GM23248 (cell line): ENCODE data around the gene DPP6. TPM values are rescaled to one million over a fixed set of nuclear protein-coding genes. Genes with fewer than 3 reads are reported as not detected.

ENCODE experiments used
- DNase-seq: peaks from one replicate; pipeline ENCODE4 v3.0.0-alpha.2; 2015
- H2AFZ ChIP-seq: fragments of 200-600 bp; sonication (generic); 2 replicates; pipeline ENCODE4 v1.6.1; 2016; ENCODE audit warnings: antibody characterized with exemption
- H3F3A ChIP-seq: fragments of 200-600 bp; sonication (generic); 2 replicates; pipeline ENCODE4 v1.6.1; 2016; ENCODE audit warnings: mild to moderate bottlenecking, antibody characterized with exemption, mixed run types; ENCODE audit not compliant: insufficient read depth
- H3K27ac ChIP-seq: fragments of 200-600 bp; sonication (generic); 2 replicates; pipeline ENCODE4 v1.5.1; 2016; ENCODE audit warnings: mild to moderate bottlenecking
- H3K27me3 ChIP-seq: fragments of 200-600 bp; sonication (generic); replicated peaks from 2 replicates; pipeline ENCODE4 v1.6.1; 2016; ENCODE audit warnings: mild to moderate bottlenecking; ENCODE audit not compliant: insufficient read depth
- H3K36me3 ChIP-seq: fragments of 200-600 bp; sonication (generic); 2 replicates; pipeline ENCODE4 v1.6.1; 2016; ENCODE audit warnings: low read depth, mild to moderate bottlenecking
- H3K4me1 ChIP-seq: fragments of 200-600 bp; sonication (generic); 2 replicates; pipeline ENCODE4 v1.6.1; 2016; ENCODE audit warnings: mild to moderate bottlenecking; ENCODE audit not compliant: insufficient read depth
- H3K4me2 ChIP-seq: fragments of 200-600 bp; sonication (generic); one replicate; pipeline ENCODE4 v1.6.1; 2016; ENCODE audit warnings: mild to moderate bottlenecking; ENCODE audit not compliant: unreplicated experiment
- H3K4me3 ChIP-seq: fragments of 200-600 bp; sonication (generic); 2 replicates; pipeline ENCODE4 v1.5.1; 2016; ENCODE audit warnings: mild to moderate bottlenecking
- H3K79me2 ChIP-seq: fragments of 200-600 bp; sonication (generic); 2 replicates; pipeline ENCODE4 v1.6.1; 2016; ENCODE audit warnings: mild to moderate bottlenecking; ENCODE audit not compliant: insufficient read depth
- H3K9ac ChIP-seq: fragments of 200-600 bp; sonication (generic); 2 replicates; pipeline ENCODE4 v1.6.1; 2016; ENCODE audit warnings: mild to moderate bottlenecking
- H3K9me2 ChIP-seq: fragments of 200-600 bp; sonication (generic); 2 replicates; pipeline ENCODE4 v1.6.1; 2016; ENCODE audit warnings: mixed run types, mild to moderate bottlenecking, moderate library complexity; ENCODE audit not compliant: insufficient read depth
- H3K9me3 ChIP-seq: fragments of 200-600 bp; sonication (generic); one replicate; pipeline ENCODE4 v1.6.1; 2017; ENCODE audit warnings: low read depth
- H4K20me1 ChIP-seq: fragments of 200-600 bp; sonication (generic); 2 replicates; pipeline ENCODE4 v1.6.0; 2016; ENCODE audit not compliant: insufficient read depth
- EZH2 ChIP-seq: fragments of 200-600 bp; sonication (generic); IDR thresholded peaks from 2 replicates; pipeline ENCODE4 v1.6.1; 2018; ENCODE audit warnings: antibody characterized with exemption, mild to moderate bottlenecking; ENCODE audit not compliant: insufficient read depth, poor library complexity, severe bottlenecking
- EZH2phosphoT487 ChIP-seq: fragments of 200-600 bp; sonication (generic); IDR thresholded peaks from 2 replicates; pipeline ENCODE4 v1.6.1; 2018; ENCODE audit warnings: antibody characterized with exemption, moderate library complexity, mild to moderate bottlenecking, low read depth; ENCODE audit not compliant: insufficient read depth
- WGBS, 2 experiments: methylation state at CpG; one replicate each; pipeline ENCODE4 v1.1.6; 2015 to 2017; ENCODE audit warnings: low lambda C conversion rate in 2 of 2, low coverage in 1 of 2; ENCODE audit errors: missing lambda C conversion rate in 2 of 2; 5-methylcytosine and 5-hydroxymethylcytosine counted together
- in situ Hi-C: fragments of 300-500 bp; cut with MboI; formaldehyde crosslinking; loops from 2 replicates; pipeline ENCODE4 v1.15.0; 2020
- polyA plus RNA-seq: library from polyadenylated mRNA; unstranded; fragments of >200 nt; fragmentation: Nextera tagmentation; extraction: Ambion mirVana; gene quantifications from 2 replicates; pipeline ENCODE4 v1.2.1, GENCODE V29; 2016
- total RNA-seq: library from RNA; depleted of rRNA; stranded (reverse); fragments of >200 nt; shearing (Covaris generic); gene quantifications from 2 replicates; pipeline ENCODE4 v1.2.3, GENCODE V29; 2014

DPP6 gene
- total and polyA plus RNA-seq, 2 experiments from 2014 or later: not detected

DNA sequence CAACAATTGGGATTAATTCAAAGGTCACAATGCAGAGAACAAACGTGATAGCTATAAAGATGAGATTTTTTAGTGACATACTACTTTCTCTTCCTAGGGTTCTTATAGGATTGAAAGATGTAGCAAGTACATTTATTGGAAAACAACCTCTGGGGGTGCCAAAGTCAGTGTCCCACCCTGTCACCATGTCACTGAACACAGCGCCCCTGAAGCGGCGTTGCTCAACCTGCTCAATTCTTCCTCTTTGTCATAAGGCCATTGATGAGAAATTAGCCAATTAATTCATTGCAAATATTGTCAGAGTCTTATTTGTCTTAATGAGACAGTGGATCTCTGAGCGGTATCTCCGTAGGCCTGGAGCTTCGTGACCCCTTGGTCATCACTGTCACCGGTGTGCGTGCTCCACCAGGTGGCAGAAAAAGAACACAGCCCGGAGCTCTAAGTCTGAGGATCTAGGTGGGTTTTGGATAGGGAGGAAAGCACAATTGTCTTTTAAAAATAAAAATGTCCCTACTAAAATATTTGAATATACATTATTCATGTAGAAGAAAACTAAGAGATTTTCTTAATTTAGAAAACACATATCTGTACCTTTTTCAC is 588.2 kb downstream of the DPP6 start:
- Histone ChIP-seq H3K79me2 (no peaks in the 10 kb centered on the region), H3K4me3 (no peak overlapping the region), H3F3A (no peaks in the 10 kb centered on the region), H3K27ac (no peak overlapping the region), H3K27me3 (no peaks in the 10 kb centered on the region), H2AFZ (no peak overlapping the region), H4K20me1 (no peaks in the 10 kb centered on the region), H3K36me3 (no peaks in the 10 kb centered on the region), H3K9ac (no peak overlapping the region), H3K4me1 (no peaks in the 10 kb centered on the region), H3K9me2 (no peaks in the 10 kb centered on the region), H3K4me2 (no peak overlapping the region), H3K9me3 (peaks cover 5% of the 10 kb centered on the region)
- WGBS, 2 experiments: 34 to 38% methylated on average over 10 of the region's 10 CpGs
- in situ Hi-C loops: no loop called here
- no peak for DNase-seq
- no peak for TF ChIP-seq EZH2phosphoT487
- no peak for TF ChIP-seq EZH2

- 9 to 11% methylated on average over 4 of the region's 4 CpGs for WGBS, 2 experiments
- no peaks in the 10 kb centered on the region for H3K4me1 ChIP-seq
- no peak for DNase-seq
- no peaks in the 10 kb centered on the region for H3K9me2 ChIP-seq
- H3F3A ChIP-seq: no peaks in the 10 kb centered on the region
- H3K9me3 ChIP-seq: peaks cover 5% of the 10 kb centered on the region
- in situ Hi-C loops: no loop called here
- H3K4me2 ChIP-seq: no peak overlapping the region
- no peaks in the 10 kb centered on the region for H4K20me1 ChIP-seq
- H3K27ac ChIP-seq: no peak overlapping the region
- H2AFZ ChIP-seq: no peak overlapping the region
- no peaks in the 10 kb centered on the region for H3K79me2 ChIP-seq
- TF ChIP-seq EZH2 (no peak), EZH2phosphoT487 (no peak)
- H3K4me3 ChIP-seq: no peak overlapping the region
- no peaks in the 10 kb centered on the region for H3K36me3 ChIP-seq
- no peaks in the 10 kb centered on the region for H3K27me3 ChIP-seq
- no peak overlapping the region for H3K9ac ChIP-seq
Measured at GRCh38 chr7:154640917-154641316, 588.7 kb downstream of the DPP6 start.

- 4 to 10% methylated on average over 3 of the region's 3 CpGs for WGBS, 2 experiments
- no peak overlapping the region for H3K4me3 ChIP-seq
- no peak overlapping the region for H3K4me2 ChIP-seq
- H3K9me2 ChIP-seq: no peaks in the 10 kb centered on the region
- H3K27ac ChIP-seq: no peak overlapping the region
- H3K4me1 ChIP-seq: no peaks in the 10 kb centered on the region
- no peaks in the 10 kb centered on the region for H3F3A ChIP-seq
- H4K20me1 ChIP-seq: no peaks in the 10 kb centered on the region
- H3K36me3 ChIP-seq: no peaks in the 10 kb centered on the region
- no peak overlapping the region for H3K9ac ChIP-seq
- peaks cover 2% of the 10 kb centered on the region for H3K9me3 ChIP-seq
- H3K79me2 ChIP-seq: no peaks in the 10 kb centered on the region
- H2AFZ ChIP-seq: no peak overlapping the region
- no peak for DNase-seq
- no peaks in the 10 kb centered on the region for H3K27me3 ChIP-seq
- TF ChIP-seq EZH2phosphoT487: no peak
- TF ChIP-seq EZH2: no peak
- in situ Hi-C loops: no loop called here
Measured at GRCh38 chr7:154644366-154644765, 592.2 kb downstream of the DPP6 start.

GRCh38 chr7:154646126-154647013 is 594.2 kb downstream of the DPP6 start:
- H4K20me1 ChIP-seq: no peaks in the 10 kb centered on the region
- H3K9me3 ChIP-seq: no peaks in the 10 kb centered on the region
- no peak for DNase-seq
- no peaks in the 10 kb centered on the region for H3K79me2 ChIP-seq
- H3K27me3 ChIP-seq: no peaks in the 10 kb centered on the region
- no peaks in the 10 kb centered on the region for H3K4me1 ChIP-seq
- H3K4me2 ChIP-seq: no peak overlapping the region
- no peaks in the 10 kb centered on the region for H3F3A ChIP-seq
- H3K9me2 ChIP-seq: no peaks in the 10 kb centered on the region
- 31 to 35% methylated on average over 11 of the region's 11 CpGs for WGBS, 2 experiments
- no peak for TF ChIP-seq EZH2
- TF ChIP-seq EZH2phosphoT487: no peak
- in situ Hi-C loops: no loop called here
- H3K4me3 ChIP-seq: no peak overlapping the region
- H3K36me3 ChIP-seq: no peaks in the 10 kb centered on the region
- H3K9ac ChIP-seq: no peak overlapping the region
- H2AFZ ChIP-seq: no peak overlapping the region
- no peak overlapping the region for H3K27ac ChIP-seq
